ENCODE data around the gene TNS4. TPM values are rescaled to one million over a fixed set of nuclear protein-coding genes. Genes with fewer than 3 reads are reported as not detected.

The TNS4 gene
- total RNA-seq, 1 donor from 2014 or later = not detected

GRCh38 chr17:40443988-40444899 is 57.2 kb downstream of the TNS4 start:
- no peak for DNase-seq (ENCODE audit: low read depth, low spot score)
- Mint-ChIP-seq H3K4me1 (peaks cover 24% of the 10 kb centered on the region), H3K27ac (ENCODE audit: unreplicated experiment) (no peak overlapping the region), H3K9me3 (no peaks in the 10 kb centered on the region), H3K4me3 (peak overlapping the region; percentile 75), H3K36me3 (ENCODE audit: low read depth) (no peaks in the 10 kb centered on the region), H3K27me3 (ENCODE audit: low read depth) (peaks cover 8% of the 10 kb centered on the region)
- no peak for TF ChIP-seq CTCF (conservative IDR thresholded peaks at IDR 0.05)

GRCh38 chr17:40443196-40443987 is 58.0 kb downstream of the TNS4 start, which contains the start of gene IGFBP4:
Gene IGFBP4, plus strand, starts transcription at chr17:40443450. Its CDS starts 286 bp downstream, at chr17:40443736.
- H3K27me3 Mint-ChIP-seq (ENCODE audit: low read depth) = peaks cover 8% of the 10 kb centered on the region
- DNase-seq (ENCODE audit: low read depth, low spot score) = peak; percentile 75
- peaks cover 24% of the 10 kb centered on the region for H3K4me1 Mint-ChIP-seq
- no peaks in the 10 kb centered on the region for H3K9me3 Mint-ChIP-seq
- H3K27ac Mint-ChIP-seq (ENCODE audit: unreplicated experiment) = no peak within 1 kb of the TSS
- peak within 1 kb of the TSS; percentile 75 for H3K4me3 Mint-ChIP-seq
- peak; percentile 48 for TF ChIP-seq CTCF (conservative IDR thresholded peaks at IDR 0.05)
- no peaks in the 10 kb centered on the region for H3K36me3 Mint-ChIP-seq (ENCODE audit: low read depth)

DNA sequence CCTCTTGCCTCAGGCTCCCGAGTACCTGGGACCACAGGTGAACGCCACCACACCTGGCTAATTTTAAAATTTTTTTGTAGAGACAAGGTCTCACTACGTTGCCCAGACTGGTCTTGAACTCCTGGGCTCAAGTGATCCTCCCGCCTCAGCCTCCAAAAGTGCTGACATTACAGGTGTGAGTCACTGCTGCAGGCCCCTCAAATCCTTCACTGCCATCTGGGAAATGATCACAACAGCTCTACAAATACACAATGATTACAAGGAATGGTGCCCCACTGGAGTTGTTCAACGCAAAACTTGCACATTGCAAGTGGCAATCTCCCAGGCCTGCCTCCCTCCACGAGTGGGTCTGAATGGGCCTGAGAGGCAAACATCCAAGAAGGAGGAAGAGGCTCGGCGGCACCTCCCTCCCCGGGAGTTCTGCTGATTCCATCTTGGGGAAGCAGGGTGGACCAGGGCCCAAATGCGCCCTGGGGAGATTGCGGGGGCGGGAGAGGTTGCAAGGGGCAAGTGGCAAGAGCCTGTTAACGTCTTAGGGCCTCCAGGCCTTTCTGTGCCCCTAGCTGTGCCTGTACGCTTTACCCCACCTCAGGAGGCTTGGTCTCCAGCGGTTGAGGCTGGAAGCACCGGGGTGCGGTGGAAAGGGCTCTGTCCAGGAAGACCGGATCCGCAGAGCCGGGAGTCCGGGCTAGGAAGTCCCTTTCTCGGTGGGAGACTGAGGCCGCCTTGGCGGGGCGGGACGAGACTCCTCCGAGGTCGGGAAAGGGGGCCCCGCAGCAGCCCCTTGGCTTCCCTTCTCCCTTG is 58.8 kb downstream of the TNS4 start:
- peak overlapping the region; percentile 68 for H3K4me3 Mint-ChIP-seq
- no peak overlapping the region for H3K27ac Mint-ChIP-seq (ENCODE audit: unreplicated experiment)
- no peak for TF ChIP-seq CTCF (conservative IDR thresholded peaks at IDR 0.05)
- H3K4me1 Mint-ChIP-seq = peaks cover 24% of the 10 kb centered on the region
- H3K36me3 Mint-ChIP-seq (ENCODE audit: low read depth) = no peaks in the 10 kb centered on the region
- no peaks in the 10 kb centered on the region for H3K9me3 Mint-ChIP-seq
- no peak for DNase-seq (ENCODE audit: low read depth, low spot score)
- peaks cover 8% of the 10 kb centered on the region for H3K27me3 Mint-ChIP-seq (ENCODE audit: low read depth)

DNA sequence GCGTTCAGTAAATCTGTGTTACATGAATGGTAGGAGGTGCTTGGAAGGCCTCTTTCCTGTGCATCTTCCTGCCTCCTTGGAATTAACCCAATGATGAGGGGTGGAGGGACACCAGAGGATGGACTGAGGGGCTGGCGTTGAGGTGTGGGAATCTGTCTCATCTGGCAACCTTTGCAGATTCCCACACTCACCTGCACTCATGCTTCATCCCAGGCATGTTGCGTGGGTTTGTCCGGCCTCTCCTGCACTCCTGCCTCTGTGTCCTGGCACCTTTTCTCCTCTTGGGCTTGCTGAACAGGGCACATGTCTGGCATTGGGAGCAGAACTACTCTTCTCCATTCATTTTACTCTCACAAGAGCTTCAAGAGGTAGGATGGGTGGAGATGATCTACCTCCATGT is 61.3 kb downstream of the TNS4 start:
- Mint-ChIP-seq H3K4me1 (peaks cover 18% of the 10 kb centered on the region), H3K27me3 (ENCODE audit: low read depth) (peaks cover 8% of the 10 kb centered on the region), H3K36me3 (ENCODE audit: low read depth) (no peaks in the 10 kb centered on the region), H3K9me3 (no peaks in the 10 kb centered on the region), H3K27ac (ENCODE audit: unreplicated experiment) (no peak overlapping the region), H3K4me3 (no peak overlapping the region)
- TF ChIP-seq CTCF (conservative IDR thresholded peaks at IDR 0.05) = no peak
- no peak for DNase-seq (ENCODE audit: low read depth, low spot score)
